ENCODE measurements around the gene C1orf232. TPM values are rescaled to one million over a fixed set of nuclear protein-coding genes. Genes with fewer than 3 reads are reported as not detected.

Gene C1orf232
- total RNA-seq, 1 experiment from 2014 or later, result not detected

GRCh38 chr1:26158271-26158907 is 10.4 kb downstream of the C1orf232 start:
- Histone ChIP-seq H2BK5ac (ENCODE audit: insufficient read length, low read length) (no peak overlapping the region), H3K27ac (ENCODE audit: insufficient read length, low read depth, low read length) (no peak overlapping the region), H3K9me3 (ENCODE audit: control insufficient read depth, low read depth, low read length) (no peaks in the 10 kb centered on the region), H4K8ac (replicated peaks; ENCODE audit: insufficient read length, low read depth, low read length) (no peak overlapping the region), H3K79me1 (ENCODE audit: insufficient read depth, low read depth, low read length, poor library complexity, severe bottlenecking) (no peaks in the 10 kb centered on the region), H2BK20ac (ENCODE audit: low read depth, low read length, poor library complexity, severe bottlenecking) (no peak overlapping the region), H2BK120ac (ENCODE audit: low read depth, low read length, poor library complexity, severe bottlenecking) (no peak overlapping the region), H3K4ac (ENCODE audit: low read depth, low read length) (no peak overlapping the region), H3T11ph (ENCODE audit: low read length) (no peak overlapping the region), H3K23me2 (ENCODE audit: insufficient read length, low read depth, low read length, poor library complexity, severe bottlenecking) (peaks cover 23% of the 10 kb centered on the region), H3K4me2 (ENCODE audit: insufficient read depth, insufficient read length, low read length) (peak overlapping the region; percentile 8), H2BK15ac (ENCODE audit: low read depth, low read length) (no peak overlapping the region), H3K9ac (ENCODE audit: extremely low read depth, insufficient read length, low read length) (no peak overlapping the region), H2AFZ (ENCODE audit: low read length) (no peak overlapping the region), H4K20me1 (ENCODE audit: control insufficient read depth, insufficient read depth, insufficient read length) (no peaks in the 10 kb centered on the region), H3K79me2 (ENCODE audit: insufficient read depth, low read length) (no peaks in the 10 kb centered on the region), H4K91ac (ENCODE audit: insufficient read length, low read depth, low read length) (no peak overlapping the region), H4K5ac (ENCODE audit: insufficient read length, low read depth, low read length) (no peak overlapping the region), H3K18ac (ENCODE audit: insufficient read length, low read depth, low read length) (no peak overlapping the region), H3K14ac (ENCODE audit: insufficient read depth, low read length) (no peak overlapping the region), H3K23ac (ENCODE audit: insufficient read length, low read depth, low read length) (no peak overlapping the region), H3K56ac (ENCODE audit: insufficient read length, low read depth, low read length) (no peak overlapping the region), H3K4me1 (ENCODE audit: insufficient read depth, low read length) (peaks cover 11% of the 10 kb centered on the region; the same call in 1 of the 2 replicates), H2AK5ac (ENCODE audit: insufficient read length, low read length) (no peak overlapping the region), H3K27me3 (ENCODE audit: insufficient read depth, low read length) (peaks cover 49% of the 10 kb centered on the region; the same call in 1 of the 2 replicates), H2BK12ac (ENCODE audit: insufficient read length, low read depth, low read length) (no peak overlapping the region)
- peaks cover 96% of the 10 kb centered on the region for H3K27me3 Mint-ChIP-seq (ENCODE audit: low read depth)
- DNase-seq, result no peak
- no CpG with 5 or more reads among the region's 5 CpGs for WGBS (ENCODE audit: extremely low coverage, insufficient read length, low lambda C conversion rate)
- no peaks in the 10 kb centered on the region for H3K36me3 Mint-ChIP-seq (ENCODE audit: insufficient read depth in 1 of 3, low read depth in 3 of 3)
- no peak for TF ChIP-seq CTCF (conservative IDR thresholded peaks at IDR 0.05)
- peak overlapping the region in 1 of 2 experiments; percentile 65; a peak in 2 of 5 replicates for H3K4me3 Mint-ChIP-seq
- peaks cover 46 to 60% of the 10 kb centered on the region in 2 experiments for H3K4me1 Mint-ChIP-seq
- H3K9me3 Mint-ChIP-seq, result peaks cover 0 to 4% of the 10 kb centered on the region in 2 experiments; a peak in 1 of 5 replicates
- H3K27ac Mint-ChIP-seq, result no peak overlapping the region

All from H9 (cell line).